Stimulated activated effector memory CD8-positive, alpha-beta T cell treated with anti-CD3 and anti-CD28 coated beads, Interleukin-12 subunit alpha, Interleukin-12 subunit beta, amount 100 ng/mL, for 72 hours (primary cell): ENCODE results near the gene LTBP2.
A peak's percentile ranks its signal among the peaks of the same experiment; 100 is the strongest.

Experiments
- ATAC-seq: fragments of 150-1000 bp; cut with Tn5 transposase; 2 replicates; pipeline ENCODE4 v1.10.0; 2021
- DNase-seq, 2 donors: peaks; one replicate each; pipeline ENCODE4 v3.0.0; 2021 to 2022; ENCODE audit warnings: low spot score in 2 of 2
- H3K27ac Mint-ChIP-seq: one replicate; pipeline ENCODE4 v1.8.0; 2022; ENCODE audit warnings: mild to moderate bottlenecking, mixed read lengths
- H3K36me3 Mint-ChIP-seq: one replicate; pipeline ENCODE4 v1.8.0; 2022; ENCODE audit warnings: mild to moderate bottlenecking, mixed read lengths
- H3K4me1 Mint-ChIP-seq: one replicate; pipeline ENCODE4 v1.8.0; 2022; ENCODE audit warnings: mixed read lengths
- H3K4me3 Mint-ChIP-seq: one replicate; pipeline ENCODE4 v1.8.0; 2022; ENCODE audit warnings: mild to moderate bottlenecking, mixed read lengths
- H3K9me3 Mint-ChIP-seq: one replicate; pipeline ENCODE4 v1.8.0; 2022; ENCODE audit warnings: mixed read lengths

Gene LTBP2

GRCh38 chr14:74621556-74621955 lies 9.5 kb upstream of the LTBP2 start:
- no peak overlapping the region for H3K4me3 Mint-ChIP-seq
- H3K36me3 Mint-ChIP-seq = peaks cover 18% of the 10 kb centered on the region
- no peak overlapping the region for H3K27ac Mint-ChIP-seq
- peaks cover 60% of the 10 kb centered on the region for H3K4me1 Mint-ChIP-seq
- DNase-seq = no peak
- H3K9me3 Mint-ChIP-seq = no peaks in the 10 kb centered on the region
- ATAC-seq = no peak

- peak overlapping the region; percentile 40 for H3K27ac Mint-ChIP-seq
- DNase-seq (no peak), ATAC-seq (no peak)
- H3K9me3 Mint-ChIP-seq = no peaks in the 10 kb centered on the region
- peaks cover 66% of the 10 kb centered on the region for H3K4me1 Mint-ChIP-seq
- H3K4me3 Mint-ChIP-seq = peak overlapping the region; percentile 46
- peaks cover 21% of the 10 kb centered on the region for H3K36me3 Mint-ChIP-seq
These were observed 8.9 kb upstream of the LTBP2 start for GRCh38 chr14:74620923-74621322.

- Mint-ChIP-seq H3K27ac (peak overlapping the region; percentile 40), H3K4me3 (peak overlapping the region; percentile 46), H3K36me3 (peaks cover 24% of the 10 kb centered on the region), H3K9me3 (no peaks in the 10 kb centered on the region), H3K4me1 (peaks cover 70% of the 10 kb centered on the region)
- ATAC-seq (peak; percentile 86), DNase-seq (peak in 1 of 2 donors; percentile 76)
These were observed 8.5 kb upstream of the LTBP2 start for GRCh38 chr14:74620497-74620921.

- ATAC-seq (no peak), DNase-seq (no peak)
- Mint-ChIP-seq H3K9me3 (no peaks in the 10 kb centered on the region), H3K36me3 (peaks cover 24% of the 10 kb centered on the region), H3K27ac (peak overlapping the region; percentile 40), H3K4me1 (peaks cover 78% of the 10 kb centered on the region), H3K4me3 (peak overlapping the region; percentile 46)
These were observed 7.7 kb upstream of the LTBP2 start for GRCh38 chr14:74619672-74620131.

GRCh38 chr14:74618078-74618952 lies 6.3 kb upstream of the LTBP2 start:
- peak overlapping the region; percentile 84 for H3K27ac Mint-ChIP-seq
- ATAC-seq (peak; percentile 90), DNase-seq (peak; percentile 55 to 90)
- peaks cover 24% of the 10 kb centered on the region for H3K36me3 Mint-ChIP-seq
- peak overlapping the region; percentile 46 for H3K4me3 Mint-ChIP-seq
- peaks cover 83% of the 10 kb centered on the region for H3K4me1 Mint-ChIP-seq
- no peaks in the 10 kb centered on the region for H3K9me3 Mint-ChIP-seq

GRCh38 chr14:74616996-74617700 lies 5.1 kb upstream of the LTBP2 start:
- DNase-seq = no peak
- peaks cover 83% of the 10 kb centered on the region for H3K4me1 Mint-ChIP-seq
- peak overlapping the region; percentile 84 for H3K27ac Mint-ChIP-seq
- no peaks in the 10 kb centered on the region for H3K9me3 Mint-ChIP-seq
- ATAC-seq = no peak
- H3K4me3 Mint-ChIP-seq = peak overlapping the region; percentile 46
- peaks cover 24% of the 10 kb centered on the region for H3K36me3 Mint-ChIP-seq

- Mint-ChIP-seq H3K27ac (no peak overlapping the region), H3K4me3 (no peak overlapping the region), H3K36me3 (peaks cover 24% of the 10 kb centered on the region), H3K9me3 (no peaks in the 10 kb centered on the region), H3K4me1 (peaks cover 78% of the 10 kb centered on the region)
- no peak for ATAC-seq
- no peak for DNase-seq
These were observed 4.5 kb upstream of the LTBP2 start for GRCh38 chr14:74616507-74616906.

- H3K36me3 Mint-ChIP-seq = peaks cover 24% of the 10 kb centered on the region
These were observed 3.7 kb upstream of the LTBP2 start for GRCh38 chr14:74615735-74616134.

GRCh38 chr14:74614508-74615495 lies 2.8 kb upstream of the LTBP2 start:
- H3K27ac Mint-ChIP-seq = no peak overlapping the region
- ATAC-seq (no peak), DNase-seq (no peak)
- H3K36me3 Mint-ChIP-seq = peaks cover 15% of the 10 kb centered on the region
- H3K9me3 Mint-ChIP-seq = no peaks in the 10 kb centered on the region
- peaks cover 62% of the 10 kb centered on the region for H3K4me1 Mint-ChIP-seq
- H3K4me3 Mint-ChIP-seq = no peak overlapping the region

More at GRCh38 chr14:74615735-74616134, 3.7 kb upstream of the LTBP2 start:
- Mint-ChIP-seq H3K27ac (peak overlapping the region; percentile 70), H3K9me3 (no peaks in the 10 kb centered on the region), H3K4me1 (peaks cover 70% of the 10 kb centered on the region), H3K4me3 (no peak overlapping the region)
- DNase-seq (no peak), ATAC-seq (no peak)

- DNase-seq = no peak
- H3K27ac Mint-ChIP-seq = no peak overlapping the region
- peak overlapping the region; percentile 72 for H3K4me3 Mint-ChIP-seq
- H3K36me3 Mint-ChIP-seq = peaks cover 12% of the 10 kb centered on the region
- no peak for ATAC-seq
- H3K9me3 Mint-ChIP-seq = no peaks in the 10 kb centered on the region
- peaks cover 58% of the 10 kb centered on the region for H3K4me1 Mint-ChIP-seq
These were observed 1.3 kb upstream of the LTBP2 start for GRCh38 chr14:74613211-74613914.

- DNase-seq = peak; percentile 89 to 91
- peak; percentile 88 for ATAC-seq
- Mint-ChIP-seq H3K4me1 (peaks cover 49% of the 10 kb centered on the region), H3K27ac (no peak overlapping the region), H3K4me3 (peak overlapping the region; percentile 72), H3K36me3 (peaks cover 6% of the 10 kb centered on the region), H3K9me3 (no peaks in the 10 kb centered on the region)
These were observed 449 bp upstream of the LTBP2 start for GRCh38 chr14:74612350-74613021.

GRCh38 chr14:74610866-74611649 lies 979 bp downstream of the LTBP2 start:
- no peak overlapping the region for H3K27ac Mint-ChIP-seq
- H3K9me3 Mint-ChIP-seq = no peaks in the 10 kb centered on the region

GRCh38 chr14:74610199-74610865 lies 1.7 kb downstream of the LTBP2 start:
- no peak for DNase-seq
- H3K9me3 Mint-ChIP-seq = no peaks in the 10 kb centered on the region
- no peak overlapping the region for H3K27ac Mint-ChIP-seq
- no peak for ATAC-seq
- H3K4me1 Mint-ChIP-seq = peaks cover 31% of the 10 kb centered on the region
- peak overlapping the region; percentile 72 for H3K4me3 Mint-ChIP-seq
- no peaks in the 10 kb centered on the region for H3K36me3 Mint-ChIP-seq

More at GRCh38 chr14:74610866-74611649, 979 bp downstream of the LTBP2 start:
- ATAC-seq = no peak
- DNase-seq = no peak
- Mint-ChIP-seq H3K4me3 (peak overlapping the region; percentile 72), H3K36me3 (peaks cover 3% of the 10 kb centered on the region), H3K4me1 (peaks cover 38% of the 10 kb centered on the region)
